ENCODE measurements around the gene GPR155. TPM values are rescaled to one million over a fixed set of nuclear protein-coding genes. Genes with fewer than 3 reads are reported as not detected.

Gene GPR155
- total and polyA plus RNA-seq, 2 experiments from 2014 or later: 1.2 to 1.3 TPM

DNA sequence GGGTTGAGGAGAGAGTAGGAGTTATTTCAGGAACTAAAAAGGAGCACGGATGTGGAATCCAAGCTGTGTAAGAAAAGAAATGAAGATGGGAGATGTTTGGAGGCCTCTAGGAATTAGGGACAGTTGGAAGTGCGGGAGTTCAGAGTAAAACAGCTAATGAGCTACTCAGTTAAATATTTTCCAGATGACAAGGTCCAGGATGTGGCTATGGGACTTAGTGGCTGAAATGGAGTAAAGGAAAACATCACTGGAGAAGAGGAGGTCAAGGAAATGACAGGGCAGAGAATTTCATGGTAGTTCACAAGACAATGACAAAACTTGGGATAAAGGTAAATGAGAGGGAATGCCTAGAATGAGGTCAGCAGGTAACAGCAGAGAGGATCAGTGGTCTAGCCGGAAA is 13.0 kb downstream of the GPR155 start (continued):
- TF ChIP-seq ZNF462 (CRISPR knock-in tag; IDR thresholded peaks at IDR 0.05) (no peak), POLR2AphosphoS5 (IDR thresholded peaks at IDR 0.05; ENCODE audit: low read depth) (no peak)

GRCh38 chr2:174465327-174465726 is 21.5 kb downstream of the GPR155 start:
- TF ChIP-seq ZNF114 (CRISPR knock-in tag; IDR thresholded peaks at IDR 0.05): no peak
- TF ChIP-seq ZNF331 (CRISPR knock-in tag; IDR thresholded peaks at IDR 0.05; ENCODE audit: low read depth): no peak
- no peak for TF ChIP-seq POLR2AphosphoS5 (IDR thresholded peaks at IDR 0.05; ENCODE audit: low read depth)
- TF ChIP-seq NANOG (IDR thresholded peaks at IDR 0.05; ENCODE audit: borderline replicate concordance): no peak
- TF ChIP-seq, protein P1, sequence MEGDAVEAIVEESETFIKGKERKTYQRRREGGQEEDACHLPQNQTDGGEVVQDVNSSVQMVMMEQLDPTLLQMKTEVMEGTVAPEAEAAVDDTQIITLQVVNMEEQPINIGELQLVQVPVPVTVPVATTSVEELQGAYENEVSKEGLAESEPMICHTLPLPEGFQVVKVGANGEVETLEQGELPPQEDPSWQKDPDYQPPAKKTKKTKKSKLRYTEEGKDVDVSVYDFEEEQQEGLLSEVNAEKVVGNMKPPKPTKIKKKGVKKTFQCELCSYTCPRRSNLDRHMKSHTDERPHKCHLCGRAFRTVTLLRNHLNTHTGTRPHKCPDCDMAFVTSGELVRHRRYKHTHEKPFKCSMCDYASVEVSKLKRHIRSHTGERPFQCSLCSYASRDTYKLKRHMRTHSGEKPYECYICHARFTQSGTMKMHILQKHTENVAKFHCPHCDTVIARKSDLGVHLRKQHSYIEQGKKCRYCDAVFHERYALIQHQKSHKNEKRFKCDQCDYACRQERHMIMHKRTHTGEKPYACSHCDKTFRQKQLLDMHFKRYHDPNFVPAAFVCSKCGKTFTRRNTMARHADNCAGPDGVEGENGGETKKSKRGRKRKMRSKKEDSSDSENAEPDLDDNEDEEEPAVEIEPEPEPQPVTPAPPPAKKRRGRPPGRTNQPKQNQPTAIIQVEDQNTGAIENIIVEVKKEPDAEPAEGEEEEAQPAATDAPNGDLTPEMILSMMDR (conservative IDR thresholded peaks at IDR 0.05; ENCODE audit: low read depth in 2 of 2): peak; percentile 19 to 65; a peak in 3 of 4 replicates
- no peak for TF ChIP-seq CREB1 (CRISPR knock-in tag; IDR thresholded peaks at IDR 0.05; ENCODE audit: low read depth)
- TF ChIP-seq ETS1 (IDR thresholded peaks at IDR 0.05): no peak
- no peak for TF ChIP-seq JUNB (IDR thresholded peaks at IDR 0.05; ENCODE audit: unreplicated experiment)
- Histone ChIP-seq H3K4me1 (ENCODE audit: insufficient read depth) (no peaks in the 10 kb centered on the region), H2AFZ (no peak overlapping the region), H3K4me2 (no peak overlapping the region), H3K27me3 (ENCODE audit: insufficient read depth) (no peaks in the 10 kb centered on the region), H3F3A (replicated peaks; ENCODE audit: low read depth) (no peaks in the 10 kb centered on the region), H3K36me3 (ENCODE audit: insufficient read depth) (no peaks in the 10 kb centered on the region), H3K79me2 (replicated peaks; ENCODE audit: insufficient read depth) (no peaks in the 10 kb centered on the region), H3K4me3 (no peak overlapping the region), H3K9me2 (ENCODE audit: insufficient read depth) (no peaks in the 10 kb centered on the region), H3K27ac (ENCODE audit: low read depth) (no peak overlapping the region), H4K20me1 (replicated peaks; ENCODE audit: insufficient read depth) (no peaks in the 10 kb centered on the region)
- Mint-ChIP-seq H3K4me1 (no peaks in the 10 kb centered on the region; the same call in 2 of the 3 replicates), H3K36me3 (ENCODE audit: low read depth) (no peaks in the 10 kb centered on the region), H3K27ac (no peak overlapping the region), H3K4me3 (no peak overlapping the region), H3K27me3 (ENCODE audit: insufficient read depth, low read depth, poor library complexity) (peaks cover 3% of the 10 kb centered on the region), H3K9me3 (no peaks in the 10 kb centered on the region)
- ATAC-seq (peak; percentile 92), DNase-seq (ENCODE audit: low spot score) (peak; percentile 70)
